ENCODE results near the gene TOMM40.
"Not testable (repeated sequence)": the region's sequence is repeated elsewhere in the genome, so short reads cannot be mapped to it uniquely, and the experiment has no call there.

Gene TOMM40

GRCh38 chr19:44900328-44901244 is 9.5 kb downstream of the TOMM40 start:
- DNase-seq: no peak

DNA sequence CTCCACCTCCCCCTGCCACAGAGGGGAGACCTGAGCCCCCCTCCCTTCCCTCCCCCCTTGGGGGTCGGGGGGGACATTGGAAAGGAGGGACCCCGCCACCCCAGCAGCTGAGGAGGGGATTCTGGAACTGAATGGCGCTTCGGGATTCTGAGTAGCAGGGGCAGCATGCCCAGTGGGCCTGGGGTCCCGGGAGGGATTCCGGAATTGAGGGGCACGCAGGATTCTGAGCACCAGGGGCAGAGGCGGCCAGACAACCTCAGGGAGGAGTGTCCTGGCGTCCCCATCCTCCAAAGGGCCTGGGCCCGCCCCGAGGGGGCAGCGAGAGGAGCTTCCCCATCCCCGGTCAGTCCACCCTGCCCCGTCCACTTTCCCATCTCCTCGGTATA is 12.2 kb downstream of the TOMM40 start:
- DNase-seq: no peak

DNA sequence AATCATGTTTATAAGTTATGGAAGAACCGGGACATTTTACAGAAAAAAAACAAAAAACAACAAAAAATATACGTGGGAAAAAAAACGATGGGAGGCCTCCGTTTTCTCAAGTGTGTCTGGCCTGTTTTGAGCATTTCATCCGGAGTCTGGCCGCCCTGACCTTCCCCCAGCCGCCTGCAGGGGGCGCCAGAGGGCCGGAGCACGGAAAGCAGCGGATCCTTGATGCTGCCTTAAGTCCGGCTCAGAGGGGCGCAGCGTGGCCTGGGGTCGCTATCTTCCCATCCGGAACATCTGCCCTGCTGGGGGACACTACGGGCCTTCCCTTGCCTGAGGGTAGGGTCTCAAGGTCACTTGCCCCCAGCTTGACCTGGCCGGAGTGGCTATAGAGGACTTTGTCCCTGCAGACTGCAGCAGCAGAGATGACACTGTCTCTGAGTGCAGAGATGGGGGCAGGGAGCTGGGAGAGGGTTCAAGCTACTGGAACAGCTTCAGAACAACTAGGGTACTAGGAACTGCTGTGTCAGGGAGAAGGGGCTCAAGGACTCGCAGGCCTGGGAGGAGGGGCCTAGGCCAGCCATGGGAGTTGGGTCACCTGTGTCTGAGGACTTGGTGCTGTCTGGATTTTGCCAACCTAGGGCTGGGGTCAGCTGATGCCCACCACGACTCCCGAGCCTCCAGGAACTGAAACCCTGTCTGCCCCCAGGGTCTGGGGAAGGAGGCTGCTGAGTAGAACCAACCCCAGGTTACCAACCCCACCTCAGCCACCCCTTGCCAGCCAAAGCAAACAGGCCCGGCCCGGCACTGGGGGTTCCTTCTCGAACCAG is 12.8 kb downstream of the TOMM40 start:
- DNase-seq: peak; percentile 81

GRCh38 chr19:44904426-44904994 is 13.5 kb downstream of the TOMM40 start:
- peak; percentile 25 for DNase-seq

DNA sequence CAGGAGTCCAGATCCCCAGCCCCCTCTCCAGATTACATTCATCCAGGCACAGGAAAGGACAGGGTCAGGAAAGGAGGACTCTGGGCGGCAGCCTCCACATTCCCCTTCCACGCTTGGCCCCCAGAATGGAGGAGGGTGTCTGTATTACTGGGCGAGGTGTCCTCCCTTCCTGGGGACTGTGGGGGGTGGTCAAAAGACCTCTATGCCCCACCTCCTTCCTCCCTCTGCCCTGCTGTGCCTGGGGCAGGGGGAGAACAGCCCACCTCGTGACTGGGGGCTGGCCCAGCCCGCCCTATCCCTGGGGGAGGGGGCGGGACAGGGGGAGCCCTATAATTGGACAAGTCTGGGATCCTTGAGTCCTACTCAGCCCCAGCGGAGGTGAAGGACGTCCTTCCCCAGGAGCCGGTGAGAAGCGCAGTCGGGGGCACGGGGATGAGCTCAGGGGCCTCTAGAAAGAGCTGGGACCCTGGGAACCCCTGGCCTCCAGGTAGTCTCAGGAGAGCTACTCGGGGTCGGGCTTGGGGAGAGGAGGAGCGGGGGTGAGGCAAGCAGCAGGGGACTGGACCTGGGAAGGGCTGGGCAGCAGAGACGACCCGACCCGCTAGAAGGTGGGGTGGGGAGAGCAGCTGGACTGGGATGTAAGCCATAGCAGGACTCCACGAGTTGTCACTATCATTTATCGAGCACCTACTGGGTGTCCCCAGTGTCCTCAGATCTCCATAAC is 14.5 kb downstream of the TOMM40 start, which contains the start of gene APOE:
TSS of gene APOE (plus strand) at position 360 of the 724 bp plus-strand sequence. CDS start 829 bp downstream, outside the sequence.
- no peak for DNase-seq

GRCh38 chr19:44907613-44908012 is 16.6 kb downstream of the TOMM40 start:
- DNase-seq: no peak

GRCh38 chr19:44908074-44908835 is 17.2 kb downstream of the TOMM40 start:
- DNase-seq: no peak

DNA sequence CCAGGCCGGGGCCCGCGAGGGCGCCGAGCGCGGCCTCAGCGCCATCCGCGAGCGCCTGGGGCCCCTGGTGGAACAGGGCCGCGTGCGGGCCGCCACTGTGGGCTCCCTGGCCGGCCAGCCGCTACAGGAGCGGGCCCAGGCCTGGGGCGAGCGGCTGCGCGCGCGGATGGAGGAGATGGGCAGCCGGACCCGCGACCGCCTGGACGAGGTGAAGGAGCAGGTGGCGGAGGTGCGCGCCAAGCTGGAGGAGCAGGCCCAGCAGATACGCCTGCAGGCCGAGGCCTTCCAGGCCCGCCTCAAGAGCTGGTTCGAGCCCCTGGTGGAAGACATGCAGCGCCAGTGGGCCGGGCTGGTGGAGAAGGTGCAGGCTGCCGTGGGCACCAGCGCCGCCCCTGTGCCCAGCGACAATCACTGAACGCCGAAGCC is 17.8 kb downstream of the TOMM40 start:
- no peak for DNase-seq

GRCh38 chr19:44909775-44910174 is 18.7 kb downstream of the TOMM40 start:
- DNase-seq: no peak

DNA sequence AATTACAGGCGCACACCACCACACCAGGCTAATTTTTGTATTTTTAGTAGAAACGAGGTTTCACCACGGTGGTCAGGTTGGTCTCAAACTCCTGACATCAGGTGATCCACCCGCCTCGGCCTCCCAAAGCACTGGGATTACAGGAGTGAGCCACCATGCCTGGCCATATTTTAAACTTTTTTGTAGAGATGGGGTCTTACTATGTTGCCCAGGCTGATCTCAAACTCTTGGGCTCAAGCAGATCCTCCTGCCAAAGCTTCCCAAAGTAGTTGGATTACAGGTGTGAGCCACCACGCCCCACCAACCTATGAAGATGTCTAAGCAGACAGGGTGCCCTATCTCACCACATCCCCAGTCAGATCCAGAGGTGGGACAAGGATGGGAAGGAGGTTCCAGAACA is 20.8 kb downstream of the TOMM40 start:
- not testable (repeated sequence) for DNase-seq

DNA sequence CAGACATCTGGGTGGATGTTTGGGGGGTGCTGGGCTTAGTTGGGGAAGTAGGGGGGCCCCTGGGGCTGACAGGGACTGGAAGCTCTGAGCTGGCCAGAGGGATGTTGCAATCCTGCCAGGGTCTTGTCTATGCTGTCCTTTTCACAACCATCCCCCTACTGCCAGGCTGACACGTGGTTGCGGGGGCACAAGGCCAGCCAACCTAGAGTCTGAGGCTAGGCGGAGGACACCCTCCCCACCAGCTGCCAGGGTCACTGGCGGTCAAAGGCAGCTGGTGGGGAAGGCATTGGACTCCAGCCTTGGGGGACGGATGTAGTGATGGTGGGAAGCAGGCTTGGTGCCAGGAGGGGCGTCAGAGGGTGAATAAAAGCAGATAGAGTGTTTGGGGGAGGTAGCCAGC is 21.8 kb downstream of the TOMM40 start:
- DNase-seq: no peak

GRCh38 chr19:44913512-44914432 is 22.7 kb downstream of the TOMM40 start:
- not testable (repeated sequence) for DNase-seq

DNA sequence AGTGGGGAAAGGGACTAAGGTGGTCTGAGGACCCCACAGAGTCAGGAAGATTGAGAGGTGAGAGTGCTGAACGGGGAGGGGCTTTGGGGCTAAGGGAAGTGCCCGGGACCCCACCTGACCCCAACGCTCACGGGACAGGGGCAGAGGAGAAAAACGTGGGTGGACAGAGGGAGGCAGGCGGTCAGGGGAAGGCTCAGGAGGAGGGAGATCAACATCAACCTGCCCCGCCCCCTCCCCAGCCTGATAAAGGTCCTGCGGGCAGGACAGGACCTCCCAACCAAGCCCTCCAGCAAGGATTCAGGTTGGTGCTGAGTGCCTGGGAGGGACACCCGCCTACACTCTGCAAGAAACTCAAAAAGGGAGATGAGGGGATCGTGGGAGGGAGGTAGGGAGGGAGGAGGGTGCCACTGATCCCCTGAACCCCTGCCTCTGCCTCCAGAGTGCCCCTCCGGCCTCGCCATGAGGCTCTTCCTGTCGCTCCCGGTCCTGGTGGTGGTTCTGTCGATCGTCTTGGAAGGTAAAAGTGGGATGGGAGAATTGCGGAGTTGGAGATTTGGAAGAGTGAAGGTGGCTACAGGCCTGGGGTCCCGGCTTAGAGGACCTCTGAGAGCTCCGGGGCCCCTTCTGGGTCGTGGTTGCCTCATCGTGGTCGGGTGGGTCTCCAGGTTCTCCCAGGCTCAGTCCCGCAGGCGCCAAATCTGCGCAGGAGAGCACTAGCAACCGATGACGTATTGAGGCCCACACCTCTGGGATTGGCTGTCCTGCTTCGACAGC is 23.6 kb downstream of the TOMM40 start, which contains the start of gene APOC1:
TSS of gene APOC1 (plus strand) at position 176 of the 774 bp plus-strand sequence. CDS start at position 460, 284 bp downstream.
- peak; percentile 87 for DNase-seq

- DNase-seq: no peak
These were observed 33.2 kb downstream of the TOMM40 start for GRCh38 chr19:44924243-44924725.

- DNase-seq: no peak
These were observed 34.2 kb downstream of the TOMM40 start for GRCh38 chr19:44925114-44925891.

- not testable (repeated sequence) for DNase-seq
These were observed 35.4 kb downstream of the TOMM40 start for GRCh38 chr19:44926245-44927077.

DNA sequence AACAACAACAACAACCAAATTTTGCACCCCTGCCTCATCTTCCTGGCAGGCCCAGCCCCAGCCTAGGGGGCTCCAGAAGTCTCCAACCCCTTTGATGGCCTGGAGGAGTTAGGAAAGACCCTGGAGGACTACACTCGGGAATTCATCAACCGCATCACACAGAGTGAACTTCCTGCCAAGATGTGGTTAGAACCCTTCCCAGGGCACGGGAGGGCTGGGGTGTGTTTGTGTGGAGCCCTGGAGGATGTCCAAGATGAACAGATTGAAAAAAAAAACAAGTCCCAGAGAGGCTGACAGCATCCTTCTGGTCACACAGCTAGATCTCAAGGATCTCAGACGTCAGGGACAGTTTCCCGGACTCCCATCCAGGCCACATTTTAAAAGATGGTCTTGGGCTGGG is 36.7 kb downstream of the TOMM40 start:
- DNase-seq: no peak

- DNase-seq: no peak
These were observed 39.0 kb downstream of the TOMM40 start for GRCh38 chr19:44930088-44930487.
